Thymus (tissue), 11 donors: ENCODE measurements around the gene SLC26A3. TPM values are rescaled to one million over a fixed set of nuclear protein-coding genes. Genes with fewer than 3 reads are reported as not detected.

Experiments
- DNase-seq, 9 donors: peaks; one replicate each; pipeline ENCODE4 v3.0.0-alpha.2; 2013; ENCODE audit warnings: low spot score in 9 of 9, low read depth in 6 of 9, missing footprints in 1 of 9
- H3K27ac ChIP-seq, 2 donors: one replicate each; pipeline ENCODE4 v1.5.1; 2013; ENCODE audit warnings: control low read depth in 1 of 2, low read depth in 1 of 2, low read length in 1 of 2, mild to moderate bottlenecking in 1 of 2, moderate library complexity in 1 of 2
- H3K27me3 ChIP-seq, 2 donors: one replicate each; pipeline ENCODE4 v1.5.1; 2013; ENCODE audit warnings: low read length in 1 of 2; ENCODE audit not compliant: control insufficient read depth in 2 of 2, insufficient read depth in 1 of 2
- H3K36me3 ChIP-seq, 2 donors: one replicate each; pipeline ENCODE4 v1.5.1; 2013; ENCODE audit warnings: low read length in 1 of 2, mild to moderate bottlenecking in 1 of 2, moderate library complexity in 1 of 2; ENCODE audit not compliant: control insufficient read depth in 2 of 2, insufficient read depth in 2 of 2
- H3K4me1 ChIP-seq, 2 donors: one replicate each; pipeline ENCODE4 v1.5.1; 2013; ENCODE audit warnings: low read length in 2 of 2; ENCODE audit not compliant: control insufficient read depth in 2 of 2, insufficient read depth in 2 of 2
- H3K4me3 ChIP-seq, 2 donors: one replicate each; pipeline ENCODE4 v1.5.1; 2013; ENCODE audit warnings: low read length in 2 of 2, control low read depth in 1 of 2, mild to moderate bottlenecking in 1 of 2
- H3K9me3 ChIP-seq, 2 donors: one replicate each; pipeline ENCODE4 v1.5.1; 2013; ENCODE audit warnings: low read length in 1 of 2, mild to moderate bottlenecking in 1 of 2; ENCODE audit not compliant: control insufficient read depth in 2 of 2, insufficient read depth in 1 of 2
- WGBS: extraction: QIAGEN DNeasy Blood & Tissue Kit; methylation state at CpG from one replicate; pipeline ENCODE4 v1.1.7; 2013; 5-methylcytosine and 5-hydroxymethylcytosine counted together
- polyA plus RNA-seq: library from polyadenylated mRNA; stranded (reverse); fragments of 200-250 nt; gene quantifications from one replicate; pipeline ENCODE4 v1.2.3, GENCODE V29; 2013
- total RNA-seq: library from RNA; stranded (reverse); fragments of 120-200 nt; gene quantifications from one replicate; pipeline ENCODE4 v1.2.4, GENCODE V29; 2013
- donor health status: healthy.

Gene SLC26A3
- total and polyA plus RNA-seq, 2 donors = 0.09 to 0.11 TPM

- no peaks in the 10 kb centered on the region for H3K27me3 ChIP-seq
Measured at GRCh38 chr7:107838816-107839565, 36.0 kb upstream of the SLC26A3 start.

DNA sequence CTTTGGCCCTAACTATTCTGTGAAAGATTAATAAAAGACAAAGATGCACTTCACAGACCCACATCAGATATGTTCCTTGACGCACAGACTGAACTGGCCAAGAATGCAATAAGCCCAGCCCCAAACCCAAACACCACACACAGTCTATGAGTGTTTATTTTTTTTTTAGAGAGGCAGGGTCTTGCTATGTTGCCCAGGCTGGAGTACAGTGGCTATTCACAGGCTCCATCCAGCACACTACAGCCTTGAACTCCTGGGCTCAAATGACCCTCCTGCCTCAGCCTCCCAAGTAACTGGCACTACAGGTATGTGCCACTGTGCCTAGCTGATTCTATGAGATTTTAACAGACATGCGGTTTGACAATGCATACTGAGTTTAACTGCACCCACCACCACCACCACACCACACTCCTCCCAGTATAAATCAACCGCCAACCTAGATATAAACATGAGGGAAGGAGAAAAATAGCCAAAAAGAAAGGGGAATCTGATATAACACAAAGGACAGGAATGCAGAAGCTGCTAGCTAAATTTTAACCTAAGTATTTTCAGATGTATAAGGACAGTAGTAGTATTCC lies 35.1 kb upstream of the SLC26A3 start:
- no peak for DNase-seq
- Histone ChIP-seq H3K36me3 (no peaks in the 10 kb centered on the region), H3K4me1 (no peaks in the 10 kb centered on the region), H3K9me3 (no peaks in the 10 kb centered on the region), H3K27me3 (no peaks in the 10 kb centered on the region), H3K27ac (no peak overlapping the region), H3K4me3 (no peak overlapping the region)
- 98% methylated on average over 3 of the region's 3 CpGs for WGBS

More at GRCh38 chr7:107838816-107839565, 36.0 kb upstream of the SLC26A3 start:
- no peak for DNase-seq
- no peaks in the 10 kb centered on the region for H3K4me1 ChIP-seq
- no peaks in the 10 kb centered on the region for H3K36me3 ChIP-seq
- H3K4me3 ChIP-seq = no peak overlapping the region
- H3K27ac ChIP-seq = no peak overlapping the region
- H3K9me3 ChIP-seq = no peaks in the 10 kb centered on the region
- 97% methylated on average over 5 of the region's 5 CpGs for WGBS

GRCh38 chr7:107837145-107837512 lies 34.1 kb upstream of the SLC26A3 start:
- Histone ChIP-seq H3K27ac (no peak overlapping the region), H3K4me3 (no peak overlapping the region), H3K27me3 (no peaks in the 10 kb centered on the region), H3K9me3 (no peaks in the 10 kb centered on the region), H3K36me3 (no peaks in the 10 kb centered on the region), H3K4me1 (no peaks in the 10 kb centered on the region)
- no peak for DNase-seq
- WGBS = 45% methylated on average over 1 of the region's 1 CpG

DNA sequence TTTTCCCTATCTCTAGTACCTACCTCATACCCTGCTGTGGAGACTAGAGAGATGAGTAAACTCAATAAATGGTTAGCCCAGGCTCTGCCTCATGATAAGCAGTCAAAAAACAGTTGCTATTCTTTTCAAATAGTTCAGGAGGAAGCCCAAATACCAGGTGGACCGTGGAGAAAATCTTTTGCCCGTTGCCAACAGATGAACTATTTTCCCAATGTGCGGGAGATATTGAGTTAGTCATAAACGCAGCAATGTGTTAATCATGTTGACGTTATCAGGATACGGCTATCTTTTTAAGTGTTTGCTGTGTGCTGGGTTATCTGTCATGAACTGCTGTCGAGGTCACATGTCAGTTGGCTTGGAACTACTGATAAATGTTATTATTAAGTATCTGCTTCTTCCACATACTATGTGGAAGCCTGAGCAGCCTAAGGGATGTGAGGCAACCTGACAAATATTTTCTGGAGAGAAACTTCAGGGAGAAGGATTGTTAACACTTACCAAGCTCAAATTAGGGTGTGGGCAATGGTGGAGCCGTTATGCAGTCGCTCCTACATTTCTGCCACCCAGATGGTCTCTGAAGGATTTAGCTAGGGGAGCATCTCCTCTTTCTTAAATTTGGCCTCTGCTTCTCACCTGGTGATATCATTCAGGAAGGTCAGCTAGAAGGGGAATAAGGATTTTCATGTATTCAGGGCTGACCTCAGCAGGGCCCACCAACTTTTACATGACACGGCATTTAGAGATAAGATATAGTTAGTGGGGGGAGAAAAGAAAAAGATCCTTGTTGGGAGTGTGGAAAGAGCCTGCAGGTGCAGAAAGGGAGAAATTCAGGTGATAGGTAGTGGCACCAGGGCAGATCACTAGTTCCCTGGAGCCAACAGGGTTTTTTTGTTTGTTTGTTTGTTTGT lies 33.5 kb upstream of the SLC26A3 start:
- no peak overlapping the region for H3K4me3 ChIP-seq
- no peak overlapping the region for H3K27ac ChIP-seq
- no peaks in the 10 kb centered on the region for H3K36me3 ChIP-seq
- H3K27me3 ChIP-seq = no peaks in the 10 kb centered on the region
- no peaks in the 10 kb centered on the region for H3K9me3 ChIP-seq
- 81% methylated on average over 10 of the region's 10 CpGs for WGBS
- DNase-seq = no peak
- H3K4me1 ChIP-seq = no peaks in the 10 kb centered on the region

DNA sequence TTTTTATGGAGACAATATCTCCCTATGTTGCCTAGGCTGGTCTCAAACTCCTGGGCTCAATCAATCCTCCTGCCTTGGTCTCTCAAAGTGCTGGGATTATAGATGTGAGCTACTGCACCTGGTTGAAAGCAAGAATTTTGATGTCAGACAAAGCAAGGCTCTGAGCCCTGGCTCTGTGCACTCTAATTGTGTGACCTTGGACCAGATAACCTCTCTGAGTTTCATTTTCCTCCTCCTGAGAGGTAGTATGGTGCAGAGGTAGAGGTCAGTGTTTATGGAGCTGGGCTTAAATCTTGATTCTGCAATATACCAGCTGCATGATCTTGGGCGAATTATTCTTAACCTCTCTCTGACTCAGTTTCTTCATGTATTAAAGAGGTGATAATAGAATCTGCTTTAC lies 31.4 kb upstream of the SLC26A3 start:
- no peaks in the 10 kb centered on the region for H3K4me1 ChIP-seq
- H3K4me3 ChIP-seq = no peak overlapping the region
- no peak for DNase-seq
- H3K36me3 ChIP-seq = no peaks in the 10 kb centered on the region
- no peaks in the 10 kb centered on the region for H3K9me3 ChIP-seq
- no peak overlapping the region for H3K27ac ChIP-seq
- H3K27me3 ChIP-seq = no peaks in the 10 kb centered on the region
- 97% methylated on average over 1 of the region's 1 CpG for WGBS

- H3K27me3 ChIP-seq = no peaks in the 10 kb centered on the region
- H3K4me1 ChIP-seq = no peaks in the 10 kb centered on the region
- no peaks in the 10 kb centered on the region for H3K9me3 ChIP-seq
- no peak overlapping the region for H3K4me3 ChIP-seq
- 95% methylated on average over 7 of the region's 7 CpGs for WGBS
- no peak for DNase-seq
- H3K36me3 ChIP-seq = no peaks in the 10 kb centered on the region
- no peak overlapping the region for H3K27ac ChIP-seq
Measured at GRCh38 chr7:107833684-107834106, 30.7 kb upstream of the SLC26A3 start.

GRCh38 chr7:107830420-107830819 lies 27.4 kb upstream of the SLC26A3 start:
- H3K27me3 ChIP-seq = no peaks in the 10 kb centered on the region
- no peaks in the 10 kb centered on the region for H3K4me1 ChIP-seq
- no peaks in the 10 kb centered on the region for H3K9me3 ChIP-seq
- H3K36me3 ChIP-seq = no peaks in the 10 kb centered on the region
- no peak overlapping the region for H3K27ac ChIP-seq
- H3K4me3 ChIP-seq = no peak overlapping the region
- 95% methylated on average over 3 of the region's 3 CpGs for WGBS
- no peak for DNase-seq

- H3K36me3 ChIP-seq = no peaks in the 10 kb centered on the region
- no peaks in the 10 kb centered on the region for H3K4me1 ChIP-seq
- no peak for DNase-seq
- no peaks in the 10 kb centered on the region for H3K27me3 ChIP-seq
- no peak overlapping the region for H3K4me3 ChIP-seq
- H3K27ac ChIP-seq = no peak overlapping the region
- WGBS = 96% methylated on average over 4 of the region's 4 CpGs
- H3K9me3 ChIP-seq = no peaks in the 10 kb centered on the region
Measured at GRCh38 chr7:107828540-107828939, 25.5 kb upstream of the SLC26A3 start.

DNA sequence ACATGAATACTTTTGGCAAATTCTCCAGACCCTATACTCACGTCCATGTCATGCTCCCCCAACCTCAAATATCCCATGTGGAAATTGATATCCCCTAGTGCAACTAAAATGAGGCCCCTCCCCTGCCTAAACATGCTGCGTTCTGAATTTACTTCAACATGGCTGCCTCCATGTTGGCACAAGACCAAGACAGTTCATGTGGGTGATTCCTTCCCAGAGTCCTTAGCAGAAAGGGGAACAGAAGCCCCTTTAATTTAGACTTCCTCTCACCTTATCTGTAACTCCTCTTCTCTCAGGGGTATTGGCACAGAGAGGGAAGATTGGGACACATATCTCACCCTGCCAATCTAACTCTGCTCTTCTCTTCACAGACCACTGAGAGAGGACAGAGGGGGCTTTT lies 24.5 kb upstream of the SLC26A3 start:
- Histone ChIP-seq H3K27me3 (no peaks in the 10 kb centered on the region), H3K9me3 (no peaks in the 10 kb centered on the region), H3K36me3 (no peaks in the 10 kb centered on the region), H3K4me1 (no peaks in the 10 kb centered on the region), H3K27ac (no peak overlapping the region), H3K4me3 (no peak overlapping the region)
- WGBS = 95% methylated on average over 2 of the region's 2 CpGs
- DNase-seq = no peak
